Activated CD8-positive, alpha-beta memory T cell treated with anti-CD3 and anti-CD28 coated beads, Interleukin-2, amount 50 U/mL, for 48 hours (primary cell): ENCODE data around the gene RCCD1.
"Not testable (repeated sequence)": the region's sequence is repeated elsewhere in the genome, so short reads cannot be mapped to it uniquely, and the experiment has no call there.

Source experiments
- DNase-seq: peaks from one replicate; pipeline ENCODE4 v3.0.0-alpha.2; 2020

RCCD1 gene

DNA sequence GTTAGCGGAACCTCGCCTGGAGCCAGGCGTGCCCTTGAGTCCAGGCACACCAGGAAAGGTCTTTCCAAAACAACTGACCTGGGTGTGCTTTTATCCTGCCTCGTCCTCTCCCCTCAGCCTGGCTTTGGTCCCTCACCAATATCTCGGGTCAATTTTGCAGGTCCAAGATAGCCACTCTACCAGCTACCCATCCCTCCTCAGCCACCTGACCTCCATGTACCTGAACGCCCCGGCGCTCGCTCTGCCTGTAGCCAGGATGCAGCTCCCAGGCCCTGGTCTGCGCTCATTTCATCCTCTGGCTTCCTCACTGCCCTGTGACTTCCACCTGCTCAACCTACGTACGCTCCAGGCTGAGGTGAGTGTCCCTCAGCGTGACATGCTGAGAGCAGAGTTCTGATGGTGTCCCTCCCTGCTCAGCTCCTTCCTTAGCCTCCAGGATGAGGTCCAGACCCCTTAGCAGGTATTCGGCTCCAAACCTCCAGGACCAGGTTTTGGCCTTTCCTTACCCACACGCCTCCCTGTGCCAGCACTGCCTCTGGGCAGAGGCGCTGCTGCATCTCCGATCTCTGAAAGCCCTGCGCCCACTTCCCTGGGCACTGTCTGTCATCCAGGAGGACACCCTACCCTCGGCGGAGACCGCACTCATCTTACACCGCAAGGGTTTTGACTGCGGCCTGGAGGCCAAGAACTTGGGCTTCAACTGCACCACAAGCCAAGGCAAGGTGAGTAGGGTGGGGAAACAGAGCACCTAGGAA lies 36.5 kb upstream of the RCCD1 start:
- DNase-seq, result no peak

GRCh38 chr15:90918835-90919234 lies 35.8 kb upstream of the RCCD1 start:
- DNase-seq, result no peak

- DNase-seq, result no peak
These were observed 32.8 kb upstream of the RCCD1 start for GRCh38 chr15:90921887-90922286.

DNA sequence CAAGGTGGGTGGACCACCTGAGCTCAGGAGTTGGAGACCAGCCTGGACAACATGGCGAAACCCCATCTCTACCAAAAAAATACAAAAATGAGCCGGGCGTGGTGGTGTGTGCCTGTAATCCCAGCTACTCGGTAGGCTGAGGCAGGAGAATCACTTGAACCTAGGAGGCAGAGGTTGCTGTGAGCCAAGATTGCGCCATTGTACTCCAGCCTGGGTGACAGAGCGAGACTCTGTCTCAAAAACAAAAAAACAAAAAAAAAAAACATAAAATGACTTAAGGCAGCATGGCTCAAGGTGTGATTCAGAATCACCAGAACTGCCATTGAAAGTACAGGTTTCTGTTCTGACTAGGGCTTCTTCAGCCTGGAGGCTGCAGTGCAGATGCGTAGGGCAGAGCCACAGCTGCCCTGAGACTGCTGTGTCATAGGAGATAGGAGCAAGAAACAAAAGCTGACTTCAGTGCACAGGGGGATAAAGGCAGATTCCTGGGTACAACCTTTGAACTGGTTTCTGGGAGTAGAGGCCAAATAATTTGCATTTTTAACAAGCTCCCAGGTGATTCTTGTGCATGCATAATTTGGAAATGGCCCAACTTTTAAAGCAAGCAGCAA lies 31.9 kb upstream of the RCCD1 start:
- DNase-seq, result not testable (repeated sequence)

DNA sequence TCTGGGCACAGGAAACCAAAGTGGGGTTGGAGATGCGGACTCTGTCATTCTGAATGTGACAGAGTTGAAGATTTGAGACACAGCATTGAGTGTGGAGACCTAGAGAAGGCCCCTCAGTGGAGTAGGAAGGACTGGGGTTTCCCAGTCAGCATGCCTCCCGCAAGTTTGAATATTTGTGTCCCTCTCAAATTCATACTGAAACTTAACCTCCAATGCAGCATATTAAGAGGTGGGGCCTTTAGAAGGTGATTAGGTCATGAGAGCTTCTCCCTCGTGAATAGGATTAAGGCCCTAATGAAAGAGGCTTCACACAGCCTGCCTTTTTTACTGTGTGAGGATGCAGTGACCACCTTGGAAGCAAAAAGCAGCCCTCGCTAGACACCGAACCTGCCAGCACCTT lies 30.3 kb upstream of the RCCD1 start:
- DNase-seq, result no peak

DNA sequence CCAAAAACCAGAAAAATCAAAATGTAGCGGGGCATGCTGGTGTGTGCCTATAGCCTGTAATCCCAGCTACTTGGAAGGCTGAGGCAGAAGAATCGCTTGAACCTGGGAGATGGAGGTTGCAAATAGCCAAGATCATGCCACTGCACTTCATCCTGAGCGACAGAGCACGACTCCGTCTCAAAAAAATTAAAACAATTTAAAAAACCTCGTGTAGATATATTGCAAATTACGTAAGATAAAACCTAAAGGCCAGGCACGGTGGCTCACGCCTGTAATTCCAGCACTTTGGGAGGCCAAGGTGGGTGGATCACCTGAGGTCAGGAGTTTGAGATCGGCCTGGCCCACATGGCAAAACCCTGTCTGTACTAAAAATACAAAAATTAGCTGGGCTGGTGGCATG lies 27.9 kb upstream of the RCCD1 start:
- not testable (repeated sequence) for DNase-seq

DNA sequence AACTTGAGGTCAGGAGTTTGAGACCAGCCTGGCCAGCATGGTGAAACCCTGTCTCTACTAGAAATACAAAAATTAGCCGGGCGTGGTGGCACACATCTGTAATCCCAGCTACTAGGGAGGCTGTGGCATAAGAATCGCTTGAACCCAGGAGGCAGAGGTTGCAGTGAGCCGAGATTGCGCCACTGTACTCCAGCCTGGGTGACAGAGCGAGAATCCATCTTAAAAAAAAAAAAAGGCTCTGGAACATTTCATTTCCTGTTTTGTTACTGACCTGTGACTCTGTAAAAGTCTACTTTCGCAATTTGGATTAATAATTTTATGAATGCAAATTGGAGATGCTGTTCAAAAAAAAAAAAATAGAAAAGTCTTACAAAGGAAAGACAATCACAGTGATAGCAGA lies 26.6 kb upstream of the RCCD1 start:
- not testable (repeated sequence) for DNase-seq

DNA sequence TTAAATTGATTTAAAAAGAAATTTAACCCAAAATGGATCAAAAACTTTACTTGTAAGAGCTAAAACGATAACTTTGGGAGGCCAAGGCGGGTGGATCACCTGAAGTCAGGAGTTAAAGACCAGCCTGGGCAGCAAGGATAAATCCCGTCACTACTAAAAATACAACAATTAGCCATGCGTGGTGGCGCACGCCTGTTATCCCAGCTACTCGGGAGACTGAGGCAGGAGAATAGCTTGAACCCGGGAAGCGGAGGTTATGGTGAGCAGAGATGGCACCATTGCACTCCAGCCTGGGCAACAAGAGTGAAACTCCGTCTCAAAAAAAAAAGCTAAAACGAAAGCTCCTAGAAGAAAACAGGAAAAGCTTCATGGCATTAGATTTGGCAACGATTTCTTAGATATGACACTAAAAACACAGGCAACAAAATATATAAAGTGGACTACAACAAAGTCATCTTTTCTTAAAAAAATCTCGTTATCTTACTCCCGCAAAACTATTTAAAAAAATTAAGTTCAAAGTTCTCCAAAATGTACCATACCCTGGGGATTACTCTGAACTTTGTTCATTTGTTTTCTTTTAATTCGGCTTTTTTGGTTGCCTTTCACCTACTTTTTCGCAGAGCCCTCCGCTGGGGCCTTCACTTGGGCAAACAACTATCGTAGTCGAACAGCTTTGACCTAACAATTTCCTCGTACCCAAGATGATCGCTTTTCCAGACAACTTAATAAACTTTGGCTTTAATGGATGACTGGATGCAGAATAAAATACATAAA lies 25.3 kb upstream of the RCCD1 start:
- DNase-seq, result no peak

GRCh38 chr15:90930861-90931574 lies 23.7 kb upstream of the RCCD1 start:
- no peak for DNase-seq

GRCh38 chr15:90931575-90931827 lies 23.2 kb upstream of the RCCD1 start:
- DNase-seq, result no peak

DNA sequence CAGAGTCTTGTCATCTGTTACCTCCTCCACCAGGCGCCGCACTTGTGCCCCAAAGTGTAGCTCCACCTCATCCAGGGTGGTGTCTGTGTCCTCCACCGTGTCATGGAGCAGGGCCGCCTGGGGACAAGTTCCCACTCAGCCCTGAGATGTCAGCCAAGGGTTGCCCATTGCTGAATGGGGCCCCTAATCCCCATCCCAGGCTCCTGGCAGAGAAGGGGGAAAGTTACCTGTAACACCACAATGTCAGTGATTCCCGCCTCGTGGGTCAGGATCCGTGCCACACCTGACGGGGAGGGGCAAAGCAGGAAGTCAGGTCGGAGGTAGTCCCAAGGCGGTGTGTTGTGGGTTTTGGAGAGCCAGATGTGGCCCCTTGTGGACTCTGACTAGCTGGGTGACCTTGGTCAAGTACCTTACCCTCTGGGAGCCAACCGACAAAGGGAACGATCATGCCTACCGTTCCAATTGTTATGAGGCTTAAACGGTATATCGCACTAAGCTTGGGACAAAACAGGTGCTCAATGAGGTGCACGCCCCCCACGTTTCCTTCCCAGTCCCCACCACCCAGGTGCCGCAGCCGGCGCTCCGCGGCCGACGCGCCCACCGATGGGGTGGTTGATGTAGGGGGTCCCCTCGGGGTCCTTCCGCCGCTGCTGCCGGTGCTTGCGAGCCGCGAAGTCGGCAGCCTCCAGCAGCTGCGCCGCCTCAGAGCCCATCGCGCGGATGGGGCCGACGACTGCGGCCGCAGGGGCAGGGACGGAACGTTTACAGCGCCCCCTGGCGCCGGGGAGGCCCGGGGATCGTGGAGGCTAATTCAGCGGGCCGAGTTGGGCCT lies 22.6 kb upstream of the RCCD1 start, which contains the start of gene HDDC3:
Gene HDDC3, minus strand, starts transcription at position 722 of the 832 bp plus-strand sequence. Its CDS starts 9 bp downstream, at position 713.
- DNase-seq, result peak; percentile 99

GRCh38 chr15:90932660-90932991 lies 22.1 kb upstream of the RCCD1 start:
- no peak for DNase-seq

- DNase-seq, result no peak
These were observed 21.4 kb upstream of the RCCD1 start for GRCh38 chr15:90933301-90933700.

DNA sequence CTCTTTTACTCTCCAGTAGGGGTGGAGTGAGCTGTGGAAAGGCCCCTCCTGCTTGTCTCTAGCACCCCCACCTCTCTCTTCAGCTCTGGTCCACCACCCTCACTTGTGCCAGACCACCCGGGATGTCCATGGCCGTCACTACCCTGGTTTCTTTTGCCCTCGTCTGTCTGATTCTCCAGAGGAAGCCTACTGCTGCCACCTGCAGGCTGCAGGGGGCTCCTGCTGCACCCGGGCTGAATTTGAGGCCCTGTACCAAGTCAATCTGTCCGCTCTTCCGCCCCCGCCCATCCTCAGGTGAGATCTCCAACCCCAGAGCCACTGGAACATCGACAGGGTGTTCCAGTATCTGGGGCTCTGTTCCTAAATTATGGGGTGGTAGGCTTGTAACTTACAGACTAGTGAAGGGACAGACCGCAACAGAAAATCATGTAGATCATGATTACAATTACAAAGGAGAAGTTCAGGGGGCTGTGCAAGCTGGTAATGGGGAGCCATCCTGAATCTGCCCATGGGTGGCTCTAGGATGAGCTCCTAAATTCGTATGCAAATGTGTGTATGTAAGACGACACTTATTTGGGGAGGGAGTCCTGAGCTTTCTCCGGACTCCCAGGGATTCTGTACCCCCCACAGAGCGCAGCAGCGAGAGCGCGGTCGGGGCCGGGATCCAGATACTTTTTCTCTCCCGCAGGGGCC lies 20.3 kb upstream of the RCCD1 start:
- peak; percentile 88 for DNase-seq

DNA sequence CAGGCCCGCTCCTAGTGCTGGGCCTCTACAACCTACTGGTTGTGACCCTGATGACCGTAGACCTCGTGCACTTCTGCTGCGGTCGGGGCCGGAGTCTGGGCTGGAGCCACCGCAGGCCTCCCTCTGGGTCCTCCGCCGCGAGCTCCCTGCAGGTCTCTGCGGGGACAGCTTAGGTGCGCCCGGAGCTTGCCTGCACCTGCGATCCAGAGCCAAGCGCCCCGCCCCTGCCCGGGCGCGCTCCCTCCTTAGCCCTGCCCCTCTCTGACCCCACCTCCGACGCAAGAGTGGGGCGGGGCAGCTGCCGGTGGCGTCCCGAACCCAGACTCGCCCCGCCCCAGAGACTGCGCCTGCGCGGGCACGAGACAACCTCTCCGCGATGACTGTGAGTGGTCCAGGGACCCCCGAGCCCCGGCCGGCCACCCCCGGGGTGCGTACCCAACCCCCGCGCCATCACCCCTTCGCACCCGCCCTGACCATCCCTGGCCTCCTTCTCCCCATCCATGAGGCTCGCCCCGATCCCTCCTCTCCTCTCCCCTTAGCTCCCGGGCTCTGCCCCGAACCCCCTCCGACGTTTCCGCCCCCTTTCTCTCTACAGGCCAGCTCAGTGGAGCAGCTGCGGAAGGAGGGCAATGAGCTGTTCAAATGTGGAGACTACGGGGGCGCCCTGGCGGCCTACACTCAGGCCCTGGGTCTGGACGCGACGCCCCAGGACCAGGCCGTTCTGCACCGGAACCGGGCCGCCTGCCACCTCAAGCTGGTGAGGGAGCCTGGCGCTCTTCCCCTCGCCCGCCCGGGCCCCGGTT lies 19.5 kb upstream of the RCCD1 start, which contains the start of gene UNC45A:
Gene UNC45A, plus strand, starts transcription at position 337 of the 803 bp plus-strand sequence. Its CDS starts 40 bp downstream, at position 377.
- DNase-seq, result peak; percentile 97

DNA sequence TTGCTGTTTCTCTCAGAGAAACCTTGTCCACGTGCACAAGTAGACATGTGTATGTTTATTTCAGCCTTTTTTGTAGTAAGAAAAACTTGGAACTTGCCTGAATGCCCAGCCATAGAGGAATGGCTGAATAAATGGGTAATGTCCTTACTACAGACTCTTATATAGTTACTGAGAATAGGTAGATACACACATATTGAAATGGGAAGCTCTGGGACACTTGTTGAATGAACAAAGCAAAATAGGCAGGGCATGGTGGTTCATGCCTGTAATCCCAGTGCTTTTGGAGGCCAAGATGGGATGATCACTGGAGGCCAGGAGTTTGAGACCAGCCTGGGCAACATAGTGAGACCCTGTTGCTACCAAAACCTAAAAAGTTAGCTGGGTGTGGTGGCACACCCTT lies 17.9 kb upstream of the RCCD1 start:
- no peak for DNase-seq

GRCh38 chr15:90938261-90938660 lies 16.4 kb upstream of the RCCD1 start:
- DNase-seq, result no peak

DNA sequence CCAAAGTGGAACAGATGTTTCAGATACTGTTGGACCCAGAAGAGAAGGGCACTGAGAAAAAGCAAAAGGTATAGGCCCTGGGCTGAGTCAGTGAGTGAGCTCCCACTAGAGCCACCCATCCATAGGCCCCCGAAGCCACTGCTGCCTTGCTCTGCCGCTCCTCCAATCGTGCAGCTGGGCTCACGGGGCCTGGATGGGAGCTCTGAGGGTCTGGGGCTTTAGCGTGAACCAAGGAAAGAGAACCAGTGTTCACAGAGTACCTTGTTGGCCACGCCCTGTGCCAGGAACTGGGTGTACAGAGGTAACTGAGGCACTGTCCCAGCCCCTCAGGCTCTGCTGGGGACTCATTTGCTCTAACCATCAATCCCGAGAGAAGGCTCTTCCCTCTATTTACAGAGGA lies 14.9 kb upstream of the RCCD1 start:
- DNase-seq, result no peak

DNA sequence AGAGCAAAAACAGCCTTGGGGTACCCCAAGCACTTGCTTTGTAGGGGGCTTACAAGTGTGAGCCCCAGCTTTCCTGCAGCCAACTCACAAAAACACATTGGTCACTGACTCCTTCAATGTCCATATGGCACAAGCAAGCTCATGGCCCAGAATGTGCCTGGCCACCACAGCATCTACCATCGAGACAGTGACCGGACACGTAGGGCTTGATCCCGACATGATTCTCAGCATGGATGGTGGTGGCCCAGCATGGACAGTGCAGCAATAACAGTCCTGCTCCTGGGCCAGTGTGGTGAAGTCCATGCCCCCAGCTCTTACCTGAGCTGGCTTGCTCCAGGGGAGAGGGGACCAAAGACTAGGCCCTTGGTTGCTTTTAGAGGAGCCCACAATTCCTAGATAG lies 13.6 kb upstream of the RCCD1 start:
- DNase-seq, result no peak

GRCh38 chr15:90942354-90943120 lies 12.1 kb upstream of the RCCD1 start:
- DNase-seq, result no peak
